Upper lobe of right lung (tissue), 1 donor: ENCODE data around the gene ZNF343. TPM values are rescaled to one million over a fixed set of nuclear protein-coding genes. Genes with fewer than 3 reads are reported as not detected.

Source experiments
- ATAC-seq: fragments of 200-7000 bp; cut with Tn5 transposase; one replicate; pipeline ENCODE4 v1.9.1; 2020; ENCODE audit warnings: mild to moderate bottlenecking, moderate library complexity
- DNase-seq: peaks from one replicate; pipeline ENCODE4 v3.0.0-alpha.2; 2020
- H3K27ac ChIP-seq: fragments of 200-600 bp; one replicate; pipeline ENCODE4 v1.8.0; 2022
- H3K27me3 ChIP-seq: fragments of 200-600 bp; one replicate; pipeline ENCODE4 v1.8.0; 2022; ENCODE audit warnings: mild to moderate bottlenecking
- H3K36me3 ChIP-seq: fragments of 200-600 bp; one replicate; pipeline ENCODE4 v1.8.0; 2022
- H3K4me1 ChIP-seq: fragments of 200-600 bp; one replicate; pipeline ENCODE4 v1.8.0; 2022
- H3K4me3 ChIP-seq: fragments of 200-600 bp; one replicate; pipeline ENCODE4 v1.8.0; 2022; ENCODE audit warnings: mild to moderate bottlenecking
- H3K9me3 ChIP-seq: fragments of 200-600 bp; one replicate; pipeline ENCODE4 v1.8.0; 2022
- CTCF ChIP-seq: fragments of 200-600 bp; IDR thresholded peaks from one replicate; pipeline ENCODE4 v1.8.0; 2022; ENCODE audit warnings: antibody characterized with exemption
- intact Hi-C: fragments of 100-400 bp; cut with DNase I; formaldehyde crosslinking; loops from one replicate; pipeline ENCODE4 v1.11.0; 2022
- total RNA-seq: library from RNA; stranded (reverse); fragmentation: NEBNext Ultra II Directional; extraction: Animal tissue kit (Norgen Biotek cat#: 25700); gene quantifications from one replicate; pipeline ENCODE4 v1.2.1, GENCODE V29; 2021
- donor health status: DM: no; HTN: yes; CAD: no; lungs with severe emphysema.

ZNF343 gene
- total RNA-seq, 1 donor from 2014 or later: 8.3 TPM

- intact Hi-C loops: loop anchor here (10.0 kb wide), 1 partner anchor 126 kb away; no protein-coding TSS in a partner anchor
- Histone ChIP-seq H3K4me1 (no peaks in the 10 kb centered on the region), H3K27ac (no peak overlapping the region), H3K4me3 (no peak overlapping the region), H3K27me3 (no peaks in the 10 kb centered on the region), H3K36me3 (no peaks in the 10 kb centered on the region), H3K9me3 (no peaks in the 10 kb centered on the region)
- peak; percentile 15 for ATAC-seq
- TF ChIP-seq CTCF: no peak
- DNase-seq: no peak
These were observed 9.8 kb upstream of the ZNF343 start for GRCh38 chr20:2518558-2518957.

GRCh38 chr20:2518096-2518495 lies 9.4 kb upstream of the ZNF343 start:
- H3K36me3 ChIP-seq: no peaks in the 10 kb centered on the region
- no peaks in the 10 kb centered on the region for H3K4me1 ChIP-seq
- H3K27me3 ChIP-seq: no peaks in the 10 kb centered on the region
- no peak overlapping the region for H3K27ac ChIP-seq
- no peak overlapping the region for H3K4me3 ChIP-seq
- intact Hi-C loops: loop anchor here (10.0 kb wide), 1 partner anchor 127 kb away; no protein-coding TSS in a partner anchor
- DNase-seq: no peak
- H3K9me3 ChIP-seq: no peaks in the 10 kb centered on the region
- TF ChIP-seq CTCF: no peak
- no peak for ATAC-seq

- DNase-seq: no peak
- H3K4me1 ChIP-seq: no peaks in the 10 kb centered on the region
- ATAC-seq: no peak
- H3K27ac ChIP-seq: no peak overlapping the region
- intact Hi-C loops: loop anchor here (10.0 kb wide), 1 partner anchor 128 kb away; no protein-coding TSS in a partner anchor
- no peaks in the 10 kb centered on the region for H3K9me3 ChIP-seq
- TF ChIP-seq CTCF: no peak
- H3K36me3 ChIP-seq: no peaks in the 10 kb centered on the region
- H3K27me3 ChIP-seq: no peaks in the 10 kb centered on the region
- no peak overlapping the region for H3K4me3 ChIP-seq
These were observed 7.7 kb upstream of the ZNF343 start for GRCh38 chr20:2516399-2516798.

GRCh38 chr20:2515203-2515602 lies 6.5 kb upstream of the ZNF343 start:
- no peaks in the 10 kb centered on the region for H3K27me3 ChIP-seq
- H3K9me3 ChIP-seq: no peaks in the 10 kb centered on the region
- no peak for ATAC-seq
- no peaks in the 10 kb centered on the region for H3K36me3 ChIP-seq
- no peak for TF ChIP-seq CTCF
- H3K27ac ChIP-seq: no peak overlapping the region
- H3K4me1 ChIP-seq: no peaks in the 10 kb centered on the region
- intact Hi-C loops: loop anchor here (10.0 kb wide), 1 partner anchor 130 kb away; no protein-coding TSS in a partner anchor
- DNase-seq: no peak
- no peak overlapping the region for H3K4me3 ChIP-seq

- no peaks in the 10 kb centered on the region for H3K27me3 ChIP-seq
- H3K36me3 ChIP-seq: no peaks in the 10 kb centered on the region
- peaks cover 14% of the 10 kb centered on the region for H3K4me1 ChIP-seq
- TF ChIP-seq CTCF: no peak
- intact Hi-C loops: loop anchor here (10.0 kb wide), 1 partner anchor 135 kb away; no protein-coding TSS in a partner anchor
- DNase-seq (no peak), ATAC-seq (no peak)
- no peak overlapping the region for H3K27ac ChIP-seq
- no peaks in the 10 kb centered on the region for H3K9me3 ChIP-seq
- peak overlapping the region; percentile 80 for H3K4me3 ChIP-seq
These were observed 1.1 kb upstream of the ZNF343 start for GRCh38 chr20:2509794-2510193.

- ATAC-seq (no peak), DNase-seq (no peak)
- Histone ChIP-seq H3K9me3 (no peaks in the 10 kb centered on the region), H3K4me3 (peak overlapping the region; percentile 80), H3K36me3 (no peaks in the 10 kb centered on the region), H3K27me3 (no peaks in the 10 kb centered on the region), H3K27ac (peak overlapping the region; percentile 94), H3K4me1 (peaks cover 14% of the 10 kb centered on the region)
- intact Hi-C loops: no loop called here
- TF ChIP-seq CTCF: no peak
These were observed 710 bp upstream of the ZNF343 start for GRCh38 chr20:2509468-2509781.
